Measurements from ENCODE around the gene CEND1. TPM values are rescaled to one million over a fixed set of nuclear protein-coding genes. Genes with fewer than 3 reads are reported as not detected.

The CEND1 gene
- polyA plus RNA-seq, 1 donor from 2014 or later, result 11.8 TPM

GRCh38 chr11:836700-837099, 46.8 kb upstream of the CEND1 start:
- Histone ChIP-seq H3K9ac (ENCODE audit: low read length) (no peak overlapping the region), H3K4me3 (ENCODE audit: low read length) (no peak overlapping the region), H4K20me1 (ENCODE audit: insufficient read depth) (no peaks in the 10 kb centered on the region), H3F3A (ENCODE audit: insufficient read depth, low read length, poor library complexity, severe bottlenecking) (no peaks in the 10 kb centered on the region), H3K27ac (ENCODE audit: low read length) (no peak overlapping the region), H3K9me3 (ENCODE audit: low read length) (no peaks in the 10 kb centered on the region), H3K9me2 (ENCODE audit: insufficient read depth, low read length) (no peaks in the 10 kb centered on the region), H3K4me2 (ENCODE audit: low read length) (no peak overlapping the region), H3K36me3 (ENCODE audit: insufficient read depth, low read length) (no peaks in the 10 kb centered on the region), H3K27me3 (ENCODE audit: insufficient read depth, low read depth, low read length) (no peaks in the 10 kb centered on the region), H2AFZ (ENCODE audit: low read depth, low read length) (no peak overlapping the region), H3K79me2 (replicated peaks; ENCODE audit: insufficient read depth, low read length) (peaks cover 6% of the 10 kb centered on the region)
- TF ChIP-seq SMC3 (conservative IDR thresholded peaks at IDR 0.05; ENCODE audit: poor library complexity) (no peak), CTCF (IDR thresholded peaks at IDR 0.05; ENCODE audit: poor library complexity, severe bottlenecking) (no peak), EP300 (conservative IDR thresholded peaks at IDR 0.05; ENCODE audit: poor library complexity, severe bottlenecking) (no peak), TAF1 (IDR thresholded peaks at IDR 0.05; ENCODE audit: low read depth) (no peak), RAD21 (conservative IDR thresholded peaks at IDR 0.05) (no peak), MXI1 (conservative IDR thresholded peaks at IDR 0.05; ENCODE audit: poor library complexity, severe bottlenecking) (no peak), POLR2AphosphoS5 (IDR thresholded peaks at IDR 0.05) (no peak), EZH2 (IDR thresholded peaks at IDR 0.05; ENCODE audit: borderline replicate concordance, insufficient read depth, low read length, poor library complexity, severe bottlenecking) (no peak)
- TF ChIP-seq, protein P1, sequence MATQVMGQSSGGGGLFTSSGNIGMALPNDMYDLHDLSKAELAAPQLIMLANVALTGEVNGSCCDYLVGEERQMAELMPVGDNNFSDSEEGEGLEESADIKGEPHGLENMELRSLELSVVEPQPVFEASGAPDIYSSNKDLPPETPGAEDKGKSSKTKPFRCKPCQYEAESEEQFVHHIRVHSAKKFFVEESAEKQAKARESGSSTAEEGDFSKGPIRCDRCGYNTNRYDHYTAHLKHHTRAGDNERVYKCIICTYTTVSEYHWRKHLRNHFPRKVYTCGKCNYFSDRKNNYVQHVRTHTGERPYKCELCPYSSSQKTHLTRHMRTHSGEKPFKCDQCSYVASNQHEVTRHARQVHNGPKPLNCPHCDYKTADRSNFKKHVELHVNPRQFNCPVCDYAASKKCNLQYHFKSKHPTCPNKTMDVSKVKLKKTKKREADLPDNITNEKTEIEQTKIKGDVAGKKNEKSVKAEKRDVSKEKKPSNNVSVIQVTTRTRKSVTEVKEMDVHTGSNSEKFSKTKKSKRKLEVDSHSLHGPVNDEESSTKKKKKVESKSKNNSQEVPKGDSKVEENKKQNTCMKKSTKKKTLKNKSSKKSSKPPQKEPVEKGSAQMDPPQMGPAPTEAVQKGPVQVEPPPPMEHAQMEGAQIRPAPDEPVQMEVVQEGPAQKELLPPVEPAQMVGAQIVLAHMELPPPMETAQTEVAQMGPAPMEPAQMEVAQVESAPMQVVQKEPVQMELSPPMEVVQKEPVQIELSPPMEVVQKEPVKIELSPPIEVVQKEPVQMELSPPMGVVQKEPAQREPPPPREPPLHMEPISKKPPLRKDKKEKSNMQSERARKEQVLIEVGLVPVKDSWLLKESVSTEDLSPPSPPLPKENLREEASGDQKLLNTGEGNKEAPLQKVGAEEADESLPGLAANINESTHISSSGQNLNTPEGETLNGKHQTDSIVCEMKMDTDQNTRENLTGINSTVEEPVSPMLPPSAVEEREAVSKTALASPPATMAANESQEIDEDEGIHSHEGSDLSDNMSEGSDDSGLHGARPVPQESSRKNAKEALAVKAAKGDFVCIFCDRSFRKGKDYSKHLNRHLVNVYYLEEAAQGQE (IDR thresholded peaks at IDR 0.05; ENCODE audit: borderline replicate concordance), result no peak

GRCh38 chr11:836274-836673, 46.4 kb upstream of the CEND1 start:
- Histone ChIP-seq H3K79me2 (replicated peaks; ENCODE audit: insufficient read depth, low read length) (peaks cover 2% of the 10 kb centered on the region), H4K20me1 (ENCODE audit: insufficient read depth) (no peaks in the 10 kb centered on the region), H3K27me3 (ENCODE audit: insufficient read depth, low read depth, low read length) (peaks cover 1% of the 10 kb centered on the region), H3K9me2 (ENCODE audit: insufficient read depth, low read length) (no peaks in the 10 kb centered on the region), H3K36me3 (ENCODE audit: insufficient read depth, low read length) (no peaks in the 10 kb centered on the region), H3K4me3 (ENCODE audit: low read length) (no peak overlapping the region), H2AFZ (ENCODE audit: low read depth, low read length) (no peak overlapping the region), H3K9me3 (ENCODE audit: low read length) (no peaks in the 10 kb centered on the region), H3K27ac (ENCODE audit: low read length) (no peak overlapping the region), H3K9ac (ENCODE audit: low read length) (no peak overlapping the region), H3F3A (ENCODE audit: insufficient read depth, low read length, poor library complexity, severe bottlenecking) (no peaks in the 10 kb centered on the region), H3K4me2 (ENCODE audit: low read length) (no peak overlapping the region)
- TF ChIP-seq TAF1 (IDR thresholded peaks at IDR 0.05; ENCODE audit: low read depth) (no peak), SMC3 (conservative IDR thresholded peaks at IDR 0.05; ENCODE audit: poor library complexity) (no peak), RAD21 (conservative IDR thresholded peaks at IDR 0.05) (no peak), EP300 (conservative IDR thresholded peaks at IDR 0.05; ENCODE audit: poor library complexity, severe bottlenecking) (no peak), CTCF (IDR thresholded peaks at IDR 0.05; ENCODE audit: poor library complexity, severe bottlenecking) (no peak), EZH2 (IDR thresholded peaks at IDR 0.05; ENCODE audit: borderline replicate concordance, insufficient read depth, low read length, poor library complexity, severe bottlenecking) (no peak), MXI1 (conservative IDR thresholded peaks at IDR 0.05; ENCODE audit: poor library complexity, severe bottlenecking) (no peak), POLR2AphosphoS5 (IDR thresholded peaks at IDR 0.05) (no peak)
- TF ChIP-seq, protein P1 (IDR thresholded peaks at IDR 0.05; ENCODE audit: borderline replicate concordance), result no peak
